ENCODE results near the gene SGCD.

SGCD gene

GRCh38 chr5:156366521-156366920 is 39.6 kb downstream of the SGCD start:
- TF ChIP-seq CTCF (IDR thresholded peaks at IDR 0.05; ENCODE audit: insufficient read depth, low read length, missing control alignments): no peak
- no peak for DNase-seq (ENCODE audit: low read depth, low spot score)
- no peak overlapping the region for H3K4me3 ChIP-seq (ENCODE audit: low read depth, low read length)
- ChIA-PET CTCF (no interaction called here), POLR2A (no interaction called here)

GRCh38 chr5:156367597-156367996 is 40.6 kb downstream of the SGCD start:
- peak; percentile 84 for DNase-seq (ENCODE audit: low read depth, low spot score)
- no peak overlapping the region for H3K4me3 ChIP-seq (ENCODE audit: low read depth, low read length)
- TF ChIP-seq CTCF (IDR thresholded peaks at IDR 0.05; ENCODE audit: insufficient read depth, low read length, missing control alignments): no peak
- POLR2A ChIA-PET: interaction anchor here (0.6 to 1.2 kb wide), 6 partner anchors 8 to 274 kb away, joined by 3 to 6 read pairs (median 4); partner anchors contain the start of gene SGCD
- CTCF ChIA-PET: interaction anchor here (0.8 kb wide), 1 partner anchor 447 kb away, joined by 3 read pairs; no protein-coding TSS in a partner anchor

- no peak for DNase-seq (ENCODE audit: low read depth, low spot score)
- no peak overlapping the region for H3K4me3 ChIP-seq (ENCODE audit: low read depth, low read length)
- CTCF ChIA-PET: interaction anchor here (1.1 kb wide), 1 partner anchor 8 kb away, joined by 3 read pairs; no protein-coding TSS in a partner anchor
- TF ChIP-seq CTCF (IDR thresholded peaks at IDR 0.05; ENCODE audit: insufficient read depth, low read length, missing control alignments): no peak
- POLR2A ChIA-PET: no interaction called here
These were observed 49.0 kb downstream of the SGCD start for GRCh38 chr5:156375895-156376495.

GRCh38 chr5:156376751-156377150 is 49.8 kb downstream of the SGCD start:
- no peak for DNase-seq (ENCODE audit: low read depth, low spot score)
- TF ChIP-seq CTCF (IDR thresholded peaks at IDR 0.05; ENCODE audit: insufficient read depth, low read length, missing control alignments): no peak
- ChIA-PET POLR2A (no interaction called here), CTCF (interaction anchor here (1.0 kb wide), 1 partner anchor 50 kb away, joined by 3 read pairs; the partner anchor contains the start of gene SGCD)
- H3K4me3 ChIP-seq (ENCODE audit: low read depth, low read length): no peak overlapping the region

GRCh38 chr5:156378159-156378558 is 51.2 kb downstream of the SGCD start:
- CTCF ChIA-PET: no interaction called here

GRCh38 chr5:156379206-156379605 is 52.2 kb downstream of the SGCD start:
- H3K4me3 ChIP-seq (ENCODE audit: low read depth, low read length): no peak overlapping the region
- POLR2A ChIA-PET: no interaction called here
- CTCF ChIA-PET: no interaction called here
- no peak for TF ChIP-seq CTCF (IDR thresholded peaks at IDR 0.05; ENCODE audit: insufficient read depth, low read length, missing control alignments)
- no peak for DNase-seq (ENCODE audit: low read depth, low spot score)

More at GRCh38 chr5:156378159-156378558, 51.2 kb downstream of the SGCD start:
- no peak for DNase-seq (ENCODE audit: low read depth, low spot score)
- POLR2A ChIA-PET: no interaction called here
- H3K4me3 ChIP-seq (ENCODE audit: low read depth, low read length): no peak overlapping the region
- no peak for TF ChIP-seq CTCF (IDR thresholded peaks at IDR 0.05; ENCODE audit: insufficient read depth, low read length, missing control alignments)

Data from AG04449 (cell line).